GM19240 (cell line): ENCODE results near the gene PCYT1A.
"Not testable (repeated sequence)": the region's sequence is repeated elsewhere in the genome, so short reads cannot be mapped to it uniquely, and the experiment has no call there.

Experiments
- DNase-seq: peaks from one replicate; pipeline ENCODE4 v3.0.0; 2011; ENCODE audit warnings: low spot score; ENCODE audit not compliant: insufficient read length

PCYT1A gene

GRCh38 chr3:196288141-196288460 lies 575 bp upstream of the PCYT1A start:
- no peak for DNase-seq

GRCh38 chr3:196287090-196287439 lies 461 bp downstream of the PCYT1A start:
- DNase-seq, result no peak

GRCh38 chr3:196284396-196284795 lies 3.1 kb downstream of the PCYT1A start:
- no peak for DNase-seq

- DNase-seq, result no peak
Observed at GRCh38 chr3:196281962-196282361, 5.6 kb downstream of the PCYT1A start.

- DNase-seq, result no peak
Observed at GRCh38 chr3:196280689-196281440, 6.7 kb downstream of the PCYT1A start.

- DNase-seq, result no peak
Observed at GRCh38 chr3:196275126-196275525, 12.4 kb downstream of the PCYT1A start.

GRCh38 chr3:196274585-196274984 lies 12.9 kb downstream of the PCYT1A start:
- peak; percentile 49 for DNase-seq

- DNase-seq, result no peak
Observed at GRCh38 chr3:196273655-196274054, 13.9 kb downstream of the PCYT1A start.

- DNase-seq, result no peak
Observed at GRCh38 chr3:196272826-196273225, 14.7 kb downstream of the PCYT1A start.

- DNase-seq, result no peak
Observed at GRCh38 chr3:196270499-196270898, 17.0 kb downstream of the PCYT1A start.

- DNase-seq, result no peak
Observed at GRCh38 chr3:196268284-196269163, 19.0 kb downstream of the PCYT1A start.

GRCh38 chr3:196263819-196264218 lies 23.7 kb downstream of the PCYT1A start:
- no peak for DNase-seq

GRCh38 chr3:196260784-196261183 lies 26.7 kb downstream of the PCYT1A start:
- no peak for DNase-seq

- DNase-seq, result no peak
Observed at GRCh38 chr3:196255776-196256175, 31.8 kb downstream of the PCYT1A start.

GRCh38 chr3:196254376-196255283 lies 32.9 kb downstream of the PCYT1A start:
- DNase-seq, result no peak

- DNase-seq, result no peak
Observed at GRCh38 chr3:196251918-196252317, 35.6 kb downstream of the PCYT1A start.

- DNase-seq, result no peak
Observed at GRCh38 chr3:196246612-196247308, 40.8 kb downstream of the PCYT1A start.

- DNase-seq, result not testable (repeated sequence)
Observed at GRCh38 chr3:196244166-196244565, 43.4 kb downstream of the PCYT1A start.

GRCh38 chr3:196241704-196242103 lies 45.8 kb downstream of the PCYT1A start:
- no peak for DNase-seq

- DNase-seq, result no peak
Observed at GRCh38 chr3:196240424-196240823, 47.1 kb downstream of the PCYT1A start.
